ENCODE data around the gene C8G. TPM values are rescaled to one million over a fixed set of nuclear protein-coding genes. Genes with fewer than 3 reads are reported as not detected.
A peak's percentile ranks its signal among the peaks of the same experiment; 100 is the strongest.

C8G gene
- total and polyA plus RNA-seq, 9 of the 15 experiments (the other 6 are each of a cell fraction or from before 2014, with no cell fraction given), result 0.35 to 5.9 (median 2.7) TPM; not detected in 2

DNA sequence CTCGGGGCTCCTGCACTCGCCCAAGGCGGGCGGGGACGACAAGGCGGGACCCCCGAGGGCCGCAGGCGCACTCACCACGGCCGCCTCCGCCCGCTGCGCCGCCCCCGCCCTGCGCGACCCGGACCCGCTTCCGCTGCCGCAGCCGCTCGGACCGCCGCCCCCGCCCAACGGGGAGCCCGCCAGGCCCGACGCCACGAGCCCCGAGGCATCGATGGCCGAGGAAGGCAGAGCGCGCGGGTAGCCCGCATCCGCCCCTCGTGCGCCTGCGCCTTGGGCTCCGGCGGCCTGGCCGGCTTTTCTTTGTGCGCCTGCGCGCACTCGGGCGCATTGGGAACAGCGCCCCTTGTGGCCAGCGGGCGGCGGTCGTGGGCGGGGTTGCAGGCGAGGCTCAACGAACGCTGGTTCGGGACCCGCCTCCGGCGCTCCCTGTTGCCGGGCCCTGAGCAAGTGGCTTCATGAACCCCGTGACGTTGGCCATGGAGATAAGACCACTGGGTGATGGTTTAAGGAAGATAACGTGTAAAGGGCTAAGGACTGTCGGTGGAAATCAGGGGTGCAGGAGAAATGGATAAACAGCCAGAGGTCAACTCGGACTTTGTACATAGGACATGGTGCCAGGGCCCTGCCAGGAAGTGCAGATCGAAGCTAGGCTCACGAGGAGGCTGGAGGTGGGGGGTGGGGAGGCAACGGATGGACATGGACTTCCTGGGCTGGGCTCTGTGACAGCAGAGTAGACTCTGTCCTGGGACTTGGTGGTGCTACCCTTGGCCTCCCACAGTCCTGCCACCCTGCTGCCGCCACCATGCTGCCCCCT lies at the start of gene C8G, which contains the start of gene FBXW5 (continued):
- TF ChIP-seq SETDB1 (IDR thresholded peaks at IDR 0.05; ENCODE audit: low read length) (no peak), BRD9 (IDR thresholded peaks at IDR 0.05; ENCODE audit: low read depth, partially characterized antibody) (no peak), POLR2A (conservative IDR thresholded peaks at IDR 0.05) (0 out of 2 replicates have a peak, but pooled peaks have one; percentile 34), ZBED1 (IDR thresholded peaks at IDR 0.05) (no peak; the same call in 1 of the 2 replicates), SIRT6 (IDR thresholded peaks at IDR 0.05; ENCODE audit: low read depth, low read length) (no peak), CBFA2T3 (IDR thresholded peaks at IDR 0.05) (peak; percentile 43), GABPB2 (CRISPR knock-in tag; conservative IDR thresholded peaks at IDR 0.05) (peak; percentile 70; the same call in 1 of the 2 replicates), PTBP1 (IDR thresholded peaks at IDR 0.05; ENCODE audit: low read depth, low read length) (no peak), CHD2 (IDR thresholded peaks at IDR 0.05; ENCODE audit: low read depth, low read length) (no peak; the same call in 1 of the 2 replicates), DPF2 (IDR thresholded peaks at IDR 0.05) (peak; percentile 90), CCAR2 (IDR thresholded peaks at IDR 0.05; ENCODE audit: low read depth, low read length) (no peak), NUFIP1 (IDR thresholded peaks at IDR 0.05; ENCODE audit: partially characterized antibody) (no peak), GATAD2B (IDR thresholded peaks at IDR 0.05; ENCODE audit: borderline replicate concordance) (no peak; the same call in 1 of the 2 replicates)
- TF ChIP-seq, protein P1, sequence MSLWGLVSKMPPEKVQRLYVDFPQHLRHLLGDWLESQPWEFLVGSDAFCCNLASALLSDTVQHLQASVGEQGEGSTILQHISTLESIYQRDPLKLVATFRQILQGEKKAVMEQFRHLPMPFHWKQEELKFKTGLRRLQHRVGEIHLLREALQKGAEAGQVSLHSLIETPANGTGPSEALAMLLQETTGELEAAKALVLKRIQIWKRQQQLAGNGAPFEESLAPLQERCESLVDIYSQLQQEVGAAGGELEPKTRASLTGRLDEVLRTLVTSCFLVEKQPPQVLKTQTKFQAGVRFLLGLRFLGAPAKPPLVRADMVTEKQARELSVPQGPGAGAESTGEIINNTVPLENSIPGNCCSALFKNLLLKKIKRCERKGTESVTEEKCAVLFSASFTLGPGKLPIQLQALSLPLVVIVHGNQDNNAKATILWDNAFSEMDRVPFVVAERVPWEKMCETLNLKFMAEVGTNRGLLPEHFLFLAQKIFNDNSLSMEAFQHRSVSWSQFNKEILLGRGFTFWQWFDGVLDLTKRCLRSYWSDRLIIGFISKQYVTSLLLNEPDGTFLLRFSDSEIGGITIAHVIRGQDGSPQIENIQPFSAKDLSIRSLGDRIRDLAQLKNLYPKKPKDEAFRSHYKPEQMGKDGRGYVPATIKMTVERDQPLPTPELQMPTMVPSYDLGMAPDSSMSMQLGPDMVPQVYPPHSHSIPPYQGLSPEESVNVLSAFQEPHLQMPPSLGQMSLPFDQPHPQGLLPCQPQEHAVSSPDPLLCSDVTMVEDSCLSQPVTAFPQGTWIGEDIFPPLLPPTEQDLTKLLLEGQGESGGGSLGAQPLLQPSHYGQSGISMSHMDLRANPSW (CRISPR knock-in tag; IDR thresholded peaks at IDR 0.05), result no peak
- TF ChIP-seq, protein P2, sequence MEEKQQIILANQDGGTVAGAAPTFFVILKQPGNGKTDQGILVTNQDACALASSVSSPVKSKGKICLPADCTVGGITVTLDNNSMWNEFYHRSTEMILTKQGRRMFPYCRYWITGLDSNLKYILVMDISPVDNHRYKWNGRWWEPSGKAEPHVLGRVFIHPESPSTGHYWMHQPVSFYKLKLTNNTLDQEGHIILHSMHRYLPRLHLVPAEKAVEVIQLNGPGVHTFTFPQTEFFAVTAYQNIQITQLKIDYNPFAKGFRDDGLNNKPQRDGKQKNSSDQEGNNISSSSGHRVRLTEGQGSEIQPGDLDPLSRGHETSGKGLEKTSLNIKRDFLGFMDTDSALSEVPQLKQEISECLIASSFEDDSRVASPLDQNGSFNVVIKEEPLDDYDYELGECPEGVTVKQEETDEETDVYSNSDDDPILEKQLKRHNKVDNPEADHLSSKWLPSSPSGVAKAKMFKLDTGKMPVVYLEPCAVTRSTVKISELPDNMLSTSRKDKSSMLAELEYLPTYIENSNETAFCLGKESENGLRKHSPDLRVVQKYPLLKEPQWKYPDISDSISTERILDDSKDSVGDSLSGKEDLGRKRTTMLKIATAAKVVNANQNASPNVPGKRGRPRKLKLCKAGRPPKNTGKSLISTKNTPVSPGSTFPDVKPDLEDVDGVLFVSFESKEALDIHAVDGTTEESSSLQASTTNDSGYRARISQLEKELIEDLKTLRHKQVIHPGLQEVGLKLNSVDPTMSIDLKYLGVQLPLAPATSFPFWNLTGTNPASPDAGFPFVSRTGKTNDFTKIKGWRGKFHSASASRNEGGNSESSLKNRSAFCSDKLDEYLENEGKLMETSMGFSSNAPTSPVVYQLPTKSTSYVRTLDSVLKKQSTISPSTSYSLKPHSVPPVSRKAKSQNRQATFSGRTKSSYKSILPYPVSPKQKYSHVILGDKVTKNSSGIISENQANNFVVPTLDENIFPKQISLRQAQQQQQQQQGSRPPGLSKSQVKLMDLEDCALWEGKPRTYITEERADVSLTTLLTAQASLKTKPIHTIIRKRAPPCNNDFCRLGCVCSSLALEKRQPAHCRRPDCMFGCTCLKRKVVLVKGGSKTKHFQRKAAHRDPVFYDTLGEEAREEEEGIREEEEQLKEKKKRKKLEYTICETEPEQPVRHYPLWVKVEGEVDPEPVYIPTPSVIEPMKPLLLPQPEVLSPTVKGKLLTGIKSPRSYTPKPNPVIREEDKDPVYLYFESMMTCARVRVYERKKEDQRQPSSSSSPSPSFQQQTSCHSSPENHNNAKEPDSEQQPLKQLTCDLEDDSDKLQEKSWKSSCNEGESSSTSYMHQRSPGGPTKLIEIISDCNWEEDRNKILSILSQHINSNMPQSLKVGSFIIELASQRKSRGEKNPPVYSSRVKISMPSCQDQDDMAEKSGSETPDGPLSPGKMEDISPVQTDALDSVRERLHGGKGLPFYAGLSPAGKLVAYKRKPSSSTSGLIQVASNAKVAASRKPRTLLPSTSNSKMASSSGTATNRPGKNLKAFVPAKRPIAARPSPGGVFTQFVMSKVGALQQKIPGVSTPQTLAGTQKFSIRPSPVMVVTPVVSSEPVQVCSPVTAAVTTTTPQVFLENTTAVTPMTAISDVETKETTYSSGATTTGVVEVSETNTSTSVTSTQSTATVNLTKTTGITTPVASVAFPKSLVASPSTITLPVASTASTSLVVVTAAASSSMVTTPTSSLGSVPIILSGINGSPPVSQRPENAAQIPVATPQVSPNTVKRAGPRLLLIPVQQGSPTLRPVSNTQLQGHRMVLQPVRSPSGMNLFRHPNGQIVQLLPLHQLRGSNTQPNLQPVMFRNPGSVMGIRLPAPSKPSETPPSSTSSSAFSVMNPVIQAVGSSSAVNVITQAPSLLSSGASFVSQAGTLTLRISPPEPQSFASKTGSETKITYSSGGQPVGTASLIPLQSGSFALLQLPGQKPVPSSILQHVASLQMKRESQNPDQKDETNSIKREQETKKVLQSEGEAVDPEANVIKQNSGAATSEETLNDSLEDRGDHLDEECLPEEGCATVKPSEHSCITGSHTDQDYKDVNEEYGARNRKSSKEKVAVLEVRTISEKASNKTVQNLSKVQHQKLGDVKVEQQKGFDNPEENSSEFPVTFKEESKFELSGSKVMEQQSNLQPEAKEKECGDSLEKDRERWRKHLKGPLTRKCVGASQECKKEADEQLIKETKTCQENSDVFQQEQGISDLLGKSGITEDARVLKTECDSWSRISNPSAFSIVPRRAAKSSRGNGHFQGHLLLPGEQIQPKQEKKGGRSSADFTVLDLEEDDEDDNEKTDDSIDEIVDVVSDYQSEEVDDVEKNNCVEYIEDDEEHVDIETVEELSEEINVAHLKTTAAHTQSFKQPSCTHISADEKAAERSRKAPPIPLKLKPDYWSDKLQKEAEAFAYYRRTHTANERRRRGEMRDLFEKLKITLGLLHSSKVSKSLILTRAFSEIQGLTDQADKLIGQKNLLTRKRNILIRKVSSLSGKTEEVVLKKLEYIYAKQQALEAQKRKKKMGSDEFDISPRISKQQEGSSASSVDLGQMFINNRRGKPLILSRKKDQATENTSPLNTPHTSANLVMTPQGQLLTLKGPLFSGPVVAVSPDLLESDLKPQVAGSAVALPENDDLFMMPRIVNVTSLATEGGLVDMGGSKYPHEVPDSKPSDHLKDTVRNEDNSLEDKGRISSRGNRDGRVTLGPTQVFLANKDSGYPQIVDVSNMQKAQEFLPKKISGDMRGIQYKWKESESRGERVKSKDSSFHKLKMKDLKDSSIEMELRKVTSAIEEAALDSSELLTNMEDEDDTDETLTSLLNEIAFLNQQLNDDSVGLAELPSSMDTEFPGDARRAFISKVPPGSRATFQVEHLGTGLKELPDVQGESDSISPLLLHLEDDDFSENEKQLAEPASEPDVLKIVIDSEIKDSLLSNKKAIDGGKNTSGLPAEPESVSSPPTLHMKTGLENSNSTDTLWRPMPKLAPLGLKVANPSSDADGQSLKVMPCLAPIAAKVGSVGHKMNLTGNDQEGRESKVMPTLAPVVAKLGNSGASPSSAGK (IDR thresholded peaks at IDR 0.05), result no peak; the same call in 1 of the 2 replicates
- TF ChIP-seq, protein P3, sequence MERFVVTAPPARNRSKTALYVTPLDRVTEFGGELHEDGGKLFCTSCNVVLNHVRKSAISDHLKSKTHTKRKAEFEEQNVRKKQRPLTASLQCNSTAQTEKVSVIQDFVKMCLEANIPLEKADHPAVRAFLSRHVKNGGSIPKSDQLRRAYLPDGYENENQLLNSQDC (CRISPR knock-in tag; IDR thresholded peaks at IDR 0.05), result no peak
